GM19372 (cell line): Measurements from ENCODE around the gene CNTNAP2.
"Not testable (repeated sequence)": the region's sequence is repeated elsewhere in the genome, so short reads cannot be mapped to it uniquely, and the experiment has no call there.

ENCODE experiments used
- ATAC-seq: cut with Tn5 transposase; IDR thresholded peaks from one replicate; pipeline ENCODE4 v1.9.1; 2021; ENCODE audit warnings: mild to moderate bottlenecking, low read depth, moderate library complexity; ENCODE audit not compliant: unreplicated experiment

CNTNAP2 gene

GRCh38 chr7:147569116-147569913 lies 1452.7 kb downstream of the CNTNAP2 start:
- no peak for ATAC-seq

- ATAC-seq: no peak
These were observed 1453.8 kb downstream of the CNTNAP2 start for GRCh38 chr7:147570390-147570789.

DNA sequence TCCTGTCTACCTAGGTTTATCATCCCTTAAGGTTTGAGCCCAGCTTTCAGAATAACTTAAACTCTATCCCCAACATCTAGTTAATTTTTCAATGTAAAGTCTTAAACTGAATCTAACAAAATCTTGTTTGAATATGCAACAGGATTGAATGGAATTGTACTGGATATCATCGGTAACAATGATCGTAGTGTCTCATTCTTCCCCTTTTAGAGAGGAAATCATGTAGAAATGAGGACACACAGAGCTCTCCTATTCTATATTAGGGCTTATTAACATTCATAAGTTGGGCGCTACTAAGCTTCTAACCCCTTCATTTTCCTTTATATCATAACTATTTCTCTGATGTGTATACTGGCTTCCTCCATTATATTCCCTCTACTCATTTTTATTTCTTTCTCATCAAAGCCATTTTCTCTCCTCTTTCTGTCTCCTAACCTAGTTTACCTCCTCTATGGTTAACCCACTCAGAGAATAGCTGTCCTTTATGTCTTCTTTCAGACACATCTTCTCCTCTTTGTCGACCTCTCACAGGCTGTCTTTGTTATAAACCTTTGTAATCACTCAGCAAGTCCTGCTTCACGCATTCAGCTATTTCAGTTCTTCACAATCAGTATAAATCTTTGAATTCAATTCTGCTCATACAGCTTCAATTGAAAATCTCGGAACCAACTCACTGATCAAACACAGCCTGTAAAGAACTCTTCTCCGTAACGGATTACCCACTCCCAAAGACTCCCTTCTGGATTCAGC lies 1455.0 kb downstream of the CNTNAP2 start:
- no peak for ATAC-seq

GRCh38 chr7:147578196-147578595 lies 1461.6 kb downstream of the CNTNAP2 start:
- no peak for ATAC-seq

GRCh38 chr7:147579148-147579547 lies 1462.5 kb downstream of the CNTNAP2 start:
- ATAC-seq: no peak

DNA sequence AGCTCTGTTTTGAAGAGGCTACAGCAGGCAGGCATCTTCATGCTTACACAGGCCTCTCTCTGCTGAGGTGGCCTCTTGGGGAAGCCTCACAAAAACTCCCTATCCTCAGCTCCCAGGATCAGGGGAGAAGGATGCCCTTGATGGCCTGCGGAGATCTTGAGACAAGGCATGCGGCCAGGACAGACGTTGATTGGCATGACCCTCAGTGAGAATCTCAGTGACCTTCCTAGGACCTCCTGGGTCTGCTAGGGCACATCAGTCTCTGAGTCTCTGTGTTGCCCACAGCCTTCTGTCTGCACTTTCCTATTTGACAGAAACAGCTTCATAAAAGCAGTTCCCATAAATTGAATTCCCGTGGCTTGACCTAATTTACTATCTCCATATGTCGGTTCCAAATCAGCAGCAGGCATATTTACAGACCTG lies 1468.2 kb downstream of the CNTNAP2 start:
- ATAC-seq: no peak

- no peak for ATAC-seq
These were observed 1469.5 kb downstream of the CNTNAP2 start for GRCh38 chr7:147586110-147586509.

- ATAC-seq: no peak
These were observed 1469.9 kb downstream of the CNTNAP2 start for GRCh38 chr7:147586526-147586925.

- ATAC-seq: no peak
These were observed 1476.9 kb downstream of the CNTNAP2 start for GRCh38 chr7:147593271-147594057.

GRCh38 chr7:147595042-147595441 lies 1478.4 kb downstream of the CNTNAP2 start:
- ATAC-seq: no peak

- not testable (repeated sequence) for ATAC-seq
These were observed 1482.1 kb downstream of the CNTNAP2 start for GRCh38 chr7:147598687-147599086.

DNA sequence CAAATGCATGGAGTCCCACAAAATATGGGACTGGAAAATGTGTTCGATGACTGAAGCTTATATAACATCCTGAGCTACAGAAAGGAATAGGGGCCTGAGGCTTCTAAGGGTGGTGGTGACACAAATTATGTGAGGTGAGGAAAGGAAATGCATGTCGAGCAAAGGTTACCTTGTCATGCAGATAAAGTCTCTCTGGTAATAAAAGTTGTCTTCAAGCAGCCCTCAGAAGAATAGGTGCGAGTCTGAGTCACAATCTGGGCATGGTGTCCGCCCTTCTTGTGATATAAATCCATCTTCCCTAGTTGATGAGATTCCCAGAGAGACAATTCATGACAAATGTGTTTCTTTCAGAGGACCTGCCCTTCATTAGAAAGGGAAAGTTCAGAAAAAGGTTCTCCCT lies 1488.7 kb downstream of the CNTNAP2 start:
- no peak for ATAC-seq

GRCh38 chr7:147607157-147607800 lies 1490.7 kb downstream of the CNTNAP2 start:
- no peak for ATAC-seq

- ATAC-seq: no peak
These were observed 1494.8 kb downstream of the CNTNAP2 start for GRCh38 chr7:147611431-147611830.

DNA sequence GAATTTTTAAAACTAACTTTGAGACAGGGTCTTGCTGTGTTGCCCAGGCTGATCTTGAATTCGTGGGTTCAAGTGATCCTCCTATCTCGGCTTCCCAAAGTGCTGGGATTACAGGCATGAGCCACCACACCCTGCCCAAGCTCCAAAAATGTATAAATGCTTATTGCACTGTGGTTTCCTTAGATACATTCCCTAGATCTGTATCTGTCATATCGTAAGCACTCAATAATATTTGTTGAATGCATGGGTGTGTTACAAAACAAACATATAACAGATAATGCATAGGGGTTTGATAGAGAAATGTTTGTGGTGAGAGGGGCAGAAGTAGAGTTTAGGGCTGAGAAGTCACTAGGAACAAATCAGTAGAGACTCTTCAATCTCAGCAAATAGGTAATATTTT lies 1518.7 kb downstream of the CNTNAP2 start:
- ATAC-seq: no peak

GRCh38 chr7:147636553-147636952 lies 1520.0 kb downstream of the CNTNAP2 start:
- ATAC-seq: no peak

DNA sequence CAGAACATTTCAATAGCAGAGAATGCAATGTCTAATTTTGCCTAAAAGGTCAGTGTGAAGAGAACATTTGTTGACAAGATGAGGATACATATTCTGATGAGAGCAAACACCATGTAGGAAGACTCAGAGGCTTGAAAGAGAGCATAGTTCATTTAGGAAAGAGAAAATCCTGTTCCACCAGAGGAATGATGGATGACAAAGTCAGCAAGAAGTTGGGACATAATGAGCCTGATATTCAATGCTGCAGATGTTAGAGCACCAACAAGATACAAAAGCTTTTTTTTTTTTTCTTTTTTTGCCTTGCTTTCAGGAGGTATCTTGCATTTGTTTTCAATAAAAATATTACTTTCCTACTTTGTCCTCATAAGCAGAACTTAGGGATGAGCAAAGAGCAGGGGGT lies 1522.0 kb downstream of the CNTNAP2 start:
- ATAC-seq: no peak

- ATAC-seq: no peak
These were observed 1522.4 kb downstream of the CNTNAP2 start for GRCh38 chr7:147639037-147639436.

DNA sequence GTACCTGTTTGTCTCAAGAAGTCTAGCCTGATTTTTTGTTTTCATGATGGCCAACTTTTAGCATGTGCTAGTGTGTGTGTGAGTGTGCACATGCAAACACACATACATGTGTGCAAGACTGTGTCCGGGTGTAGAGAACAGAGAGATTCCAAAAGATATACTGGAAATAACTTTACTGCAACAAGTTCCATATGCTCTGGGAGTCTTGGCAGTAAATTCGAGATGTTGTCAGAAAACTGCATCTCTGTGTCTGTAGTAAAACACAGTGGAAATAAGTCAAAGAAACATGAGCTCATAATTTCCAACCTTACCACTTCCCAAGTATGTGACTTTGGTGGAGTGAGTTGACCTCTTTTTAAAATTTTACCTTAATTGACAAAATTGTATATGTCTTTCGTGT lies 1523.2 kb downstream of the CNTNAP2 start:
- ATAC-seq: no peak

DNA sequence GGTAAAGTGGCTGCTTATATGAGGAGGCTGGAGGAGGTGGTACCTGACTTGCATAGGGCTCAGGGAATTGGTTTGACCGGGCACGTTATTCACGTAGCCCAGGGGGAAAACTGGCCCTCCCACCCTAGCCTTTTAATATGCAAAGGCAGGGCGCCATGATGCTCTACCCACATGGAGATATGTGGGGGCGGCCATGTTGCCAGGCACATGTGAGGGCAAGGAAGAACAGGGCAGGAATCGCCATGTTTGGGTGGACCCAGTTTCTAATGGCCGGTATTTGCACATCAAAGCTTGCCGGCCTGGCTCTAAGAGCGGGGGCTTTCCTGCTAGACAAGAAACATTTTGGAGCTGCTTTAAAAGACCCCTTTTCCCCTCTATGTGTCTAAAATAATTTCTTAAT lies 1524.2 kb downstream of the CNTNAP2 start:
- ATAC-seq: no peak

- ATAC-seq: no peak
These were observed 1530.0 kb downstream of the CNTNAP2 start for GRCh38 chr7:147646568-147646967.
